H1 (cell line): Measurements from ENCODE around the gene MAP6. TPM values are rescaled to one million over a fixed set of nuclear protein-coding genes. Genes with fewer than 3 reads are reported as not detected.

Experiments used
- CTCF ChIA-PET: fragments of 300-600 bp; sonication (Branson Sonifier 250); formaldehyde crosslinking; loops from one replicate; lab custom pipeline; 2021; ENCODE audit not compliant: partially characterized antibody; lab: Charles Lee
- POLR2A ChIA-PET: fragments of 300-600 bp; sonication (Branson Sonifier 250); formaldehyde crosslinking; loops from one replicate; lab custom pipeline; 2021; ENCODE audit warnings: inconsistent platforms; ENCODE audit not compliant: partially characterized antibody; lab: Charles Lee
- DNase-seq, 2 experiments: peaks; one replicate each; pipeline versions ENCODE4 v3.0.0 to v3.0.0-alpha.2; 2010 to 2022; ENCODE audit warnings: low spot score in 2 of 2, low read depth in 1 of 2, mixed read lengths in 1 of 2
- FAIRE-seq: peaks from 2 replicates; lab custom pipeline; 2011; peaks lifted over from hg19 to GRCh38; lab: Jason Lieb, UNC
- H2AFZ ChIP-seq: 2 replicates; pipeline ENCODE4 v1.8.1; 2012; ENCODE audit warnings: low read length, inconsistent platforms
- H2AK5ac ChIP-seq: 2 replicates; pipeline ENCODE4 v1.6.1; 2013; ENCODE audit warnings: low read depth, low read length
- H2BK120ac ChIP-seq: replicated peaks from 2 replicates; pipeline ENCODE3; 2013; ENCODE audit warnings: low read depth, low read length, inconsistent platforms
- H2BK12ac ChIP-seq: 2 replicates; pipeline ENCODE4 v1.6.1; 2013; ENCODE audit warnings: low read depth, low read length
- H2BK15ac ChIP-seq: 2 replicates; pipeline ENCODE4 v1.6.1; 2013; ENCODE audit warnings: low read length
- H2BK20ac ChIP-seq: 2 replicates; pipeline ENCODE4 v1.6.1; 2013; ENCODE audit warnings: low read length
- H2BK5ac ChIP-seq: 2 replicates; pipeline ENCODE4 v1.6.1; 2013; ENCODE audit warnings: low read depth, low read length
- H3K14ac ChIP-seq: 2 replicates; pipeline ENCODE4 v1.6.1; 2013; ENCODE audit warnings: inconsistent platforms; ENCODE audit not compliant: insufficient read length
- H3K18ac ChIP-seq: 2 replicates; pipeline ENCODE4 v1.6.1; 2013; ENCODE audit warnings: low read length; ENCODE audit errors: extremely low read depth
- H3K23ac ChIP-seq: 2 replicates; pipeline ENCODE4 v1.6.1; 2013; ENCODE audit warnings: inconsistent platforms; ENCODE audit not compliant: insufficient read length
- H3K23me2 ChIP-seq: 2 replicates; pipeline ENCODE4 v1.6.1; 2013; ENCODE audit warnings: low read depth, low read length
- H3K27ac ChIP-seq: 2 replicates; pipeline ENCODE4 v1.6.1; 2011; ENCODE audit warnings: low read depth, low read length, inconsistent platforms
- H3K27me3 ChIP-seq, 4 experiments: replicated peaks in 1 of 4; 1 replicate in 1 of 4; 2 replicates in 3 of 4; pipeline versions ENCODE4 v1.6.1 to v1.8.1; 2011 to 2013; ENCODE audit warnings: low read length in 3 of 4, mild to moderate bottlenecking in 3 of 4, inconsistent platforms in 2 of 4, mixed read lengths in 2 of 4, moderate library complexity in 1 of 4; ENCODE audit not compliant: control insufficient read depth in 3 of 4, insufficient read depth in 3 of 4; ENCODE audit errors: extremely low read depth in 1 of 4
- H3K36me3 ChIP-seq, 4 experiments: 2 replicates each; pipeline versions ENCODE4 v1.6.1 to v1.8.1; 2011 to 2013; ENCODE audit warnings: mild to moderate bottlenecking in 4 of 4, low read length in 3 of 4, moderate library complexity in 2 of 4, control low read depth in 1 of 4, inconsistent platforms in 1 of 4; ENCODE audit not compliant: insufficient read depth in 4 of 4, control insufficient read depth in 2 of 4
- H3K4ac ChIP-seq: replicated peaks from 2 replicates; pipeline ENCODE3; 2013; ENCODE audit warnings: low read length, low read depth, mixed read lengths, inconsistent platforms; ENCODE audit not compliant: insufficient read length
- H3K4me1 ChIP-seq, 4 experiments: replicated peaks in 1 of 4; 1 replicate in 1 of 4; 2 replicates in 3 of 4; pipeline versions ENCODE4 v1.6.1 to v1.8.1; 2011 to 2013; ENCODE audit warnings: low read length in 3 of 4, inconsistent platforms in 2 of 4, mixed read lengths in 1 of 4; ENCODE audit not compliant: insufficient read depth in 4 of 4, control insufficient read depth in 3 of 4
- H3K4me2 ChIP-seq, 2 experiments: 2 replicates each; pipeline versions ENCODE4 v1.6.1 to v1.8.1; 2011 to 2013; ENCODE audit warnings: low read depth in 2 of 2, low read length in 2 of 2, control low read depth in 1 of 2, inconsistent platforms in 1 of 2, mild to moderate bottlenecking in 1 of 2; ENCODE audit not compliant: insufficient read depth in 1 of 2
- H3K4me3 ChIP-seq, 4 experiments: fragments of 200-600, 300-600 bp in 1 of 4; sonication (generic), shearing (Covaris generic), sonication (Bioruptor Twin) in 1 of 4; 2 replicates each; pipeline versions ENCODE4 v1.5.1 to v1.8.1; 2011 to 2016; ENCODE audit warnings: low read length in 4 of 4, low read depth in 3 of 4, control low read depth in 2 of 4, inconsistent platforms in 2 of 4, mild to moderate bottlenecking in 2 of 4, mixed read lengths in 1 of 4, moderate library complexity in 1 of 4; ENCODE audit not compliant: insufficient read depth in 2 of 4; ENCODE audit errors: extremely low read depth in 1 of 4
- H3K56ac ChIP-seq: replicated peaks from 2 replicates; pipeline ENCODE3; 2013; ENCODE audit warnings: low read depth, mild to moderate bottlenecking, mixed read lengths, low read length, inconsistent platforms; ENCODE audit not compliant: insufficient read length
- H3K79me1 ChIP-seq: 2 replicates; pipeline ENCODE4 v1.6.1; 2013; ENCODE audit warnings: low read depth, low read length, control low read depth
- H3K79me2 ChIP-seq, 2 experiments: 2 replicates each; pipeline versions ENCODE4 v1.6.1 to v1.8.1; 2012 to 2013; ENCODE audit warnings: low read length in 2 of 2, mild to moderate bottlenecking in 2 of 2, inconsistent platforms in 1 of 2; ENCODE audit not compliant: insufficient read depth in 2 of 2, control insufficient read depth in 1 of 2
- H3K9ac ChIP-seq, 4 experiments: replicated peaks in 1 of 4; 1 replicate in 1 of 4; 2 replicates in 3 of 4; pipeline versions ENCODE4 v1.6.1 to v1.8.1; 2011 to 2013; ENCODE audit warnings: low read depth in 3 of 4, low read length in 3 of 4, control low read depth in 2 of 4, mild to moderate bottlenecking in 2 of 4, moderate library complexity in 2 of 4, inconsistent platforms in 1 of 4; ENCODE audit errors: extremely low read depth in 1 of 4
- H3K9me3 ChIP-seq, 2 experiments: 2 replicates each; pipeline versions ENCODE4 v1.6.1 to v1.8.1; 2012 to 2013; ENCODE audit warnings: mild to moderate bottlenecking in 2 of 2, moderate library complexity in 2 of 2, control low read depth in 1 of 2, inconsistent platforms in 1 of 2, low read depth in 1 of 2, low read length in 1 of 2, mixed read lengths in 1 of 2; ENCODE audit not compliant: insufficient read depth in 2 of 2
- H4K20me1 ChIP-seq, 2 experiments: replicated peaks in 1 of 2; 2 replicates each; pipeline versions ENCODE3 to v1.8.1; 2011 to 2013; ENCODE audit warnings: inconsistent platforms in 2 of 2, low read length in 2 of 2, mild to moderate bottlenecking in 1 of 2; ENCODE audit not compliant: insufficient read depth in 2 of 2, control insufficient read depth in 1 of 2
- H4K5ac ChIP-seq: 2 replicates; pipeline ENCODE4 v1.6.1; 2013; ENCODE audit warnings: low read length, low read depth, mixed read lengths, inconsistent platforms; ENCODE audit not compliant: insufficient read length
- H4K8ac ChIP-seq: 2 replicates; pipeline ENCODE4 v1.8.0; 2013; ENCODE audit warnings: mild to moderate bottlenecking, moderate library complexity, low read length, inconsistent platforms; ENCODE audit not compliant: insufficient read depth; ENCODE audit errors: extremely low read depth
- H4K91ac ChIP-seq: replicated peaks from 2 replicates; pipeline ENCODE3; 2013; ENCODE audit warnings: low read length, mixed read lengths, inconsistent platforms; ENCODE audit not compliant: insufficient read length
- BACH1 ChIP-seq: IDR thresholded peaks from 2 replicates; pipeline ENCODE4 v1.6.1; 2012; ENCODE audit warnings: low read length, improper control_type of control experiment
- FOSL1 ChIP-seq: IDR thresholded peaks from 2 replicates; pipeline ENCODE4 v1.6.1; 2011; ENCODE audit warnings: mild to moderate bottlenecking, low read depth, low read length, moderate library complexity; ENCODE audit not compliant: insufficient read depth
- JUN ChIP-seq: IDR thresholded peaks from 2 replicates; pipeline ENCODE4 v1.6.1; 2011; ENCODE audit warnings: low read depth, mild to moderate bottlenecking, improper control_type of control experiment, low read length
- KDM4A ChIP-seq: IDR thresholded peaks from one replicate; pipeline ENCODE4 v1.7.1; 2012; ENCODE audit warnings: low read depth, mild to moderate bottlenecking, moderate library complexity, low read length, inconsistent platforms; ENCODE audit not compliant: severe bottlenecking
- MAFK ChIP-seq: IDR thresholded peaks from 2 replicates; pipeline ENCODE4 v1.6.1; 2012; ENCODE audit warnings: low read depth, mild to moderate bottlenecking, improper control_type of control experiment, low read length
- SIRT6 ChIP-seq: IDR thresholded peaks from one replicate; pipeline ENCODE4 v1.7.1; 2012; ENCODE audit warnings: low read length, inconsistent platforms
- SIX5 ChIP-seq: IDR thresholded peaks from 2 replicates; pipeline ENCODE4 v1.6.1; 2011; ENCODE audit warnings: mild to moderate bottlenecking, low read depth, low read length
- SRF ChIP-seq: IDR thresholded peaks from 2 replicates; pipeline ENCODE4 v1.6.1; 2011; ENCODE audit warnings: mild to moderate bottlenecking, low read depth, low read length, moderate library complexity
- TBP ChIP-seq: IDR thresholded peaks from 2 replicates; pipeline ENCODE4 v1.6.1; 2011; ENCODE audit warnings: low read depth, low read length, improper control_type of control experiment
- TEAD4 ChIP-seq: IDR thresholded peaks from 2 replicates; pipeline ENCODE4 v1.6.1; 2012; ENCODE audit warnings: low read depth, low read length, inconsistent platforms, mixed read lengths
- WGBS, 2 experiments: shearing (Covaris generic) in 1 of 2; methylation state at CpG; one replicate each; pipeline versions ENCODE4 v1.1.6 to v1.1.7; 2013 to 2015; ENCODE audit warnings: low lambda C conversion rate in 2 of 2, mixed read lengths in 2 of 2, inconsistent platforms in 1 of 2, low coverage in 1 of 2, missing lambda C conversion rate in 1 of 2; ENCODE audit not compliant: insufficient replicate concordance in 2 of 2, insufficient coverage in 1 of 2, insufficient read length in 1 of 2; ENCODE audit errors: extremely low coverage in 1 of 2, missing lambda C conversion rate in 1 of 2; 5-methylcytosine and 5-hydroxymethylcytosine counted together
- polyA plus RNA-seq, 7 experiments: library from polyadenylated mRNA; depleted of rRNA in 3 of 7; stranded (reverse) in 5 of 7; unstranded in 2 of 7; fragments of >200 nt in 5 of 7; fragments of 200-250 nt in 2 of 7; gene quantifications; 1 replicate in 5 of 7; 2 replicates in 1 of 7; 4 replicates in 1 of 7; pipeline versions ENCODE4 v1.2.1 to v1.2.3, GENCODE V29; 2011 to 2013; ENCODE audit warnings: missing spikeins in 2 of 7, mixed read lengths in 2 of 7
- total RNA-seq: library from RNA; stranded (reverse); fragmentation: NEBNext Ultra II Directional; extraction: Animal tissue kit (Norgen Biotek cat#: 25700); gene quantifications from 2 replicates; pipeline ENCODE4 v1.2.1, GENCODE V29; 2021
- TF ChIP-seq, protein P1 (sequence below): IDR thresholded peaks from 2 replicates; pipeline ENCODE4 v1.6.1; 2012; ENCODE audit warnings: inconsistent platforms
- TF ChIP-seq, protein P2 (sequence below): IDR thresholded peaks from 2 replicates; pipeline ENCODE4 v1.6.1; 2012; ENCODE audit warnings: low read length, inconsistent platforms

MAP6 gene
- total and polyA plus RNA-seq, 2 of the 8 experiments (the other 6 are each of a cell fraction or from before 2014, with no cell fraction given), result 0.54 to 0.89 TPM

DNA sequence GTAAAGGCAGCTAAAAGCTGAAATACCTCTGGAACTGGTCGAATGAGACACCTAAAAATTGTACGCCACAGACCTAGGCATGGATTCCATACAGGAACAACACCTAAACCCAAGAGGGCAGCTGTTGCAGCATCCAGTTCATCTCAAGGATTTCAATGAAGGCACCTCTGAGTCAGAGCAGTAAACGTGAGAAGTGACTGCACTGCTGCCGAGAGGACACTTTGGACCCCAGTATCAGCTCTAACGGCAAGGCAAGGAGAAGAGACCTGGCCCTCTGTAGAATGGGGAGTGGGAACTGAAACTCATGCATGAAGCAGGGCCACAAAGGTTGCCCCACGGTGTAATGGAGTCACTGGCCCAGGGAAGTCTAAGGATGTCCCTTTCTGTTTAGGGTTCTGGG lies 23.9 kb downstream of the MAP6 start:
- no peak overlapping the region for H2BK12ac ChIP-seq
- H3K79me1 ChIP-seq, result no peaks in the 10 kb centered on the region
- no peak overlapping the region for H3K27ac ChIP-seq
- H2BK5ac ChIP-seq, result no peak overlapping the region
- TF ChIP-seq BACH1 (no peak), SIRT6 (no peak), FOSL1 (no peak), JUN (no peak), KDM4A (no peak), SRF (no peak), TEAD4 (no peak), SIX5 (no peak), TBP (no peak), MAFK (no peak)
- TF ChIP-seq, protein P1, sequence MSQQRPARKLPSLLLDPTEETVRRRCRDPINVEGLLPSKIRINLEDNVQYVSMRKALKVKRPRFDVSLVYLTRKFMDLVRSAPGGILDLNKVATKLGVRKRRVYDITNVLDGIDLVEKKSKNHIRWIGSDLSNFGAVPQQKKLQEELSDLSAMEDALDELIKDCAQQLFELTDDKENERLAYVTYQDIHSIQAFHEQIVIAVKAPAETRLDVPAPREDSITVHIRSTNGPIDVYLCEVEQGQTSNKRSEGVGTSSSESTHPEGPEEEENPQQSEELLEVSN, result no peak
- TF ChIP-seq, protein P2, sequence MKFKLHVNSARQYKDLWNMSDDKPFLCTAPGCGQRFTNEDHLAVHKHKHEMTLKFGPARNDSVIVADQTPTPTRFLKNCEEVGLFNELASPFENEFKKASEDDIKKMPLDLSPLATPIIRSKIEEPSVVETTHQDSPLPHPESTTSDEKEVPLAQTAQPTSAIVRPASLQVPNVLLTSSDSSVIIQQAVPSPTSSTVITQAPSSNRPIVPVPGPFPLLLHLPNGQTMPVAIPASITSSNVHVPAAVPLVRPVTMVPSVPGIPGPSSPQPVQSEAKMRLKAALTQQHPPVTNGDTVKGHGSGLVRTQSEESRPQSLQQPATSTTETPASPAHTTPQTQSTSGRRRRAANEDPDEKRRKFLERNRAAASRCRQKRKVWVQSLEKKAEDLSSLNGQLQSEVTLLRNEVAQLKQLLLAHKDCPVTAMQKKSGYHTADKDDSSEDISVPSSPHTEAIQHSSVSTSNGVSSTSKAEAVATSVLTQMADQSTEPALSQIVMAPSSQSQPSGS, result no peak
- H3K18ac ChIP-seq, result no peak overlapping the region
- no peak overlapping the region for H2BK120ac ChIP-seq
- no peak overlapping the region for H2AK5ac ChIP-seq
- H2BK20ac ChIP-seq, result 0 out of 2 replicates have a peak overlapping the region, but pooled peaks have one; percentile 6
- POLR2A ChIA-PET, result no interaction called here
- no peak overlapping the region for H3K9ac ChIP-seq
- CTCF ChIA-PET, result interaction anchor here (0.7 to 3.3 kb wide), 4 partner anchors 17 to 108 kb away, joined by 3 to 14 read pairs (median 4); no protein-coding TSS in a partner anchor
- no peak overlapping the region for H3K4me2 ChIP-seq
- H2BK15ac ChIP-seq, result no peak overlapping the region
- peak overlapping the region; percentile 68; the same call in 1 of the 2 replicates for H4K8ac ChIP-seq
- WGBS, 2 experiments, result 78% methylated on average over 6 of the region's 6 CpGs; no CpG with 5 or more reads in 1 of the 2 experiments
- H3K23me2 ChIP-seq, result no peaks in the 10 kb centered on the region
- peak overlapping the region; percentile 63; the same call in 1 of the 2 replicates for H2AFZ ChIP-seq
- H3K4ac ChIP-seq, result no peak overlapping the region
- H3K36me3 ChIP-seq, result no peaks in the 10 kb centered on the region
- no peak overlapping the region for H4K91ac ChIP-seq
- H3K23ac ChIP-seq, result no peak overlapping the region
- no peaks in the 10 kb centered on the region for H3K9me3 ChIP-seq
- H3K14ac ChIP-seq, result peak overlapping the region; percentile 77
- H3K27me3 ChIP-seq, result no peaks in the 10 kb centered on the region; a peak in 1 of 7 replicates
- H3K79me2 ChIP-seq, result no peaks in the 10 kb centered on the region
- DNase-seq (no peak), FAIRE-seq (no peak)
- no peaks in the 10 kb centered on the region for H4K20me1 ChIP-seq
- no peak overlapping the region for H4K5ac ChIP-seq
- no peak overlapping the region for H3K56ac ChIP-seq
- H3K4me1 ChIP-seq, result no peaks in the 10 kb centered on the region
- no peak overlapping the region for H3K4me3 ChIP-seq
